GM13977 (cell line): Measurements from ENCODE around the gene SLITRK6.
"Not testable (repeated sequence)": the region's sequence is repeated elsewhere in the genome, so short reads cannot be mapped to it uniquely, and the experiment has no call there.

Experiments used
- DNase-seq: peaks from one replicate; pipeline ENCODE4 v3.0.0; 2012; ENCODE audit warnings: low spot score
- in situ Hi-C: fragments of 300-500 bp; cut with MboI; formaldehyde crosslinking; loops from one replicate; pipeline ENCODE4 v1.12.0; 2022; ENCODE audit warnings: low sequenced_read_pairs, low pct_unique_long_range_greater_than_20kb, mixed read lengths, inconsistent platforms; ENCODE audit not compliant: unreplicated experiment
- TF ChIP-seq, protein P1 (sequence below): IDR thresholded peaks from 2 replicates; pipeline ENCODE4 v1.5.1; 2012; ENCODE audit warnings: mild to moderate bottlenecking, control low read depth; ENCODE audit not compliant: insufficient read depth; ENCODE audit errors: extremely low read depth, missing control alignments

Gene SLITRK6

DNA sequence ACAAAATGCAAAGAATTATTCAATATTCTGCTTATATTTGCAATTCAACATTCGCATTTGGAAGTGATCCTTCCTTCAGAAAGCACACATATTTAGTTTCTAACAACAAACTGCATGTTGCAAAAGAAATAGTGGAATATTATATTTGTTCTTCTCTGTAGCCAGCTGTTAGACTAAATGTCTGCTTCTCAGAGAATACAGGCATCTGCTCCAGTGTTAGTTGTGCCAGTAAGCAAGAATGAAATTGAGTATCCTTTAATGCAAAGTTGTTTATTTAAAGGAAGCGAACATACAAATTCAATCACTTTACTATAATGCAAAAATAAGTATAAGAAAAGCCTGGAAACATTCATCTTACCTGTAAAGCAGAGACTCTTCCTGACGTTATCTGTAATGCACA lies 663 bp downstream of the SLITRK6 start:
- TF ChIP-seq, protein P1, sequence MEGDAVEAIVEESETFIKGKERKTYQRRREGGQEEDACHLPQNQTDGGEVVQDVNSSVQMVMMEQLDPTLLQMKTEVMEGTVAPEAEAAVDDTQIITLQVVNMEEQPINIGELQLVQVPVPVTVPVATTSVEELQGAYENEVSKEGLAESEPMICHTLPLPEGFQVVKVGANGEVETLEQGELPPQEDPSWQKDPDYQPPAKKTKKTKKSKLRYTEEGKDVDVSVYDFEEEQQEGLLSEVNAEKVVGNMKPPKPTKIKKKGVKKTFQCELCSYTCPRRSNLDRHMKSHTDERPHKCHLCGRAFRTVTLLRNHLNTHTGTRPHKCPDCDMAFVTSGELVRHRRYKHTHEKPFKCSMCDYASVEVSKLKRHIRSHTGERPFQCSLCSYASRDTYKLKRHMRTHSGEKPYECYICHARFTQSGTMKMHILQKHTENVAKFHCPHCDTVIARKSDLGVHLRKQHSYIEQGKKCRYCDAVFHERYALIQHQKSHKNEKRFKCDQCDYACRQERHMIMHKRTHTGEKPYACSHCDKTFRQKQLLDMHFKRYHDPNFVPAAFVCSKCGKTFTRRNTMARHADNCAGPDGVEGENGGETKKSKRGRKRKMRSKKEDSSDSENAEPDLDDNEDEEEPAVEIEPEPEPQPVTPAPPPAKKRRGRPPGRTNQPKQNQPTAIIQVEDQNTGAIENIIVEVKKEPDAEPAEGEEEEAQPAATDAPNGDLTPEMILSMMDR = no peak
- DNase-seq = no peak
- in situ Hi-C loops = loop anchor here (10.0 kb wide), 1 partner anchor 904 kb away; no protein-coding TSS in a partner anchor

DNA sequence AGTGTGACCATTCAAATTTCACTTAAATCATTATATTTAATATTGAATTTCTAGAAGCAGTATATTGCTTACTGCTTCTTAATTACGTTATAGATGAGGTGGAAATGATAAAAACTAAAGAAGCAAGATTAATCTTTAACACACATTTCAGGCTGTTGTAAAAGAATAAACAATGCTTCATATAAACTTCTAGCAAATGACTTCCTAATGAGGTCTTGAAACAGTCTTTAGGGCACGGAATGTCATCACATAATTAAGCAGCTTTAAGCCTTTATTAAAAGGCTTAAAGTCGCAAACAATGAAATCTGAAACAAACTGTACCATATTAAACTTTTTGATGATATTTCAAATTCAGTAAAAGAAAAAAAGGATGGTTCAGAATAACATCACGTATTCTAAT lies 1.9 kb downstream of the SLITRK6 start:
- in situ Hi-C loops = loop anchor here (10.0 kb wide), 1 partner anchor 903 kb away; no protein-coding TSS in a partner anchor
- DNase-seq = no peak
- TF ChIP-seq, protein P1 = no peak

DNA sequence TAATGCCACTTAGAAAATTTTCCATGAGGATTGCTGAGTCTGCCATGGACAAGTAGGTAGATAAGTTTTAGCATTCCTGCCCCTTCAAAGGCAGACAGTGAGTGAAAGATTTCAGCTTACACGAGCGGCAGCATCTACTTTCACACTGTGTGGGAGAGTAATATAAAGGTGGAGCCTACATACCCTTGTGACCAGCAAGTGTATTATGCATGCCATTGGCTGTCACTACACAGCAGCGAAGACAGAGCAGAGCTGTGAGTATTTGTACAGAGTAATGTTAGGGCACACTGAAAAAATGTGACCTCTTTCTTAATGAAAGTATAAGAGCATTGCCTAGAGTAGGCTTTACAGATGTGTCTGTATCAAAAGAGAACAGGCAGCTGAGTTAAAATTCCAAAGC lies 14.0 kb downstream of the SLITRK6 start:
- no peak for DNase-seq
- TF ChIP-seq, protein P1 = no peak
- in situ Hi-C loops = no loop called here

DNA sequence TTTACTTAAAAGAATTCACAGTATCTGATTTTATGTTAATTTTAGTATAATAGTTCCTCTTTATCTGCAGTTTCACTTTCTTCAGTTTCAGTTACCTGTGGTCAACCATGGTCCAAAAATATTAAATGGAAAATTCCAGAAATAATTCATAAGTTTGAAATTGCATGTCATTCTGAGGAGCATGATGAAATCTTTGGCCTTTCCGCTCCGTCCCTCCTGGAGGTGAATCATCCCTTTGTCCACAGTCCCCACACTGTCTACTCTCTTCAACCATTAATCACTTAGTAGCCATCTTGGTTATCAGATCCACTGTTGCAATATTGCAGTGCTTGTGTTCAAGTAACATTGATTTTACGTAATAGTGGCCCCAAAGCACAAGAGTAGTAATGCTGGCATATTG lies 26.9 kb downstream of the SLITRK6 start:
- TF ChIP-seq, protein P1 = no peak
- in situ Hi-C loops = no loop called here
- no peak for DNase-seq

DNA sequence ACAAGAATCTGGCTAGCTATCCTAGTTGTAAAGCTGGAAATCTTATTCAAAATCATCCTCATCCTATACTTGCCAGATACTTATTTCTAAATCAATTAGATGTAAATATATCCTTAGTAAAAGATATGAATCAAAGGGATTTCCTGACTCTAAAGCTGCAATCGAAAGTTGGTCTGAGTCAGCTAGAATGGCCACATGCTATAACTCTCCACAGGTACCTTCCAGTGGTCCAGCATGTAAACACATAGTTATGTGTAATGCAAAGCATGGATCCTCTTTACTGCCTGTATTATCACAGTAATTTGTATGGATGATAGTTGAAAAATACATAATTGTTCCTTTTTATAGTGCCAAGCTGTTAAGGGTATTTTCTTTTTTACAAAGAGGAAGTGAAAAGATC lies 27.4 kb downstream of the SLITRK6 start:
- no peak for DNase-seq
- in situ Hi-C loops = no loop called here
- TF ChIP-seq, protein P1 = no peak

DNA sequence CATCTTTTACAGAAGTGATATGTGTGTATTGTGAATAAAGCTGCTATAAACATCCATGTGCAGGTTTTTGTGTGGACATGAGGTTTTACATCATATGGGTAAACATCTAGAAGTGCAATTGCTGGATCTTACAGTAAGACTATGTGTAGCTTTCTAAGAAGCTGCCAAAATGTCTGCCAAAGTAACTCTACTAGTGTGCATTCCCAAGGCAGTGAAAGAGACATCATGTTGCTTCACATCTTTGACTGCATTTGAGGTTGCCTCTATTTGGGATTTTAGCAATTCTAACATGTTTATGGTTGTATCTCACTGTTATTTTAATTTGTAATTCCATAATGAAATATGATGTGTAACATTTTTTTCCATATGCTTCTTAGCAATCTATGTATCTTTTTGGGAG lies 30.3 kb downstream of the SLITRK6 start:
- DNase-seq = no peak
- TF ChIP-seq, protein P1 = no peak
- in situ Hi-C loops = no loop called here

DNA sequence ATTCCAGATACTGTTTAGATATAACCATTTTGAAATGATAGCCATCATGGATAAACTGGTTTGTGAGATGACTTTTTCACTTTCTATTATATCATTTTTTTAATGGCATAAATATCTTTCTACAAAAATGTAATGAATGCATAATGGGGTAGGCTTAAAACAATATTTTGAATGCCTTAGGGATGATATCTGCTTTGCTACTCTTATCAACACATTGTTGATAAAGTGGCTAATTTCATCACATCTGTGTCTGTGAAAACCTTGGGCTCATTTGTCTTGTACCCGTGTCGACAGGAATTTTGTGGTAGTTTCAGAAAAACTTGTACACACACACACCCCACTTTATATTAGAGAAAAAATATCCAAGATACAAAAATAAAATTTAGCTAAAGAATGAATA lies 44.1 kb downstream of the SLITRK6 start:
- TF ChIP-seq, protein P1 = no peak
- in situ Hi-C loops = no loop called here
- DNase-seq = no peak

DNA sequence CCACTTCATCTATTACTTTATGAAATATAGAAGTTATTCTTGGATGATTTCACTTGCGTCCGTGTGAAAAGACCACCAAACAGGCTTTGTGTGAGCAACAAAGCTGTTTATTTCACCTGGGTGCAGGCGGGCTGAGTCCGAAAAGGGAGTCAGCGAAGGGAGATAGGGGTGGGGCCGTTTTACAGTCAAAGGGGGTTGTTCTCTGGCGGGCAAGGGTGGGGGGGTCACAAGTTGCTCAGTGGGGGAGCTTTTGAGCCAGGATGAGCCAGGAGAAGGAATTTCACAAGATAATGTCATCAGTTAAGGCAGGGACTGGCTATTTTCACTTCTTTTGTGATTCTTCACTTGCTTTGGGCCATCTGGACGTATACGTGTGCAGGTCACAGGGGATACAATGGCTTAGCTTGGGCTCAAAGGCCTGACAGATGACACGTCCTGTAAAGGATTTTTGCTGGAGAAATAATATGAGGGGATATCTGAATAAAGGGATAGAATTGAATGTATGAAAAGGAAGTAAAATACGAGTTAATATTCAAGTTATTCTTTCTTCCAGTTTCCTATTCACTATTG lies 55.9 kb downstream of the SLITRK6 start:
- DNase-seq, in situ Hi-C loops: not testable (repeated sequence)
